H1 (cell line): Measurements from ENCODE around the gene LBR. TPM values are rescaled to one million over a fixed set of nuclear protein-coding genes. Genes with fewer than 3 reads are reported as not detected.

Experiments used
- CTCF ChIA-PET: fragments of 300-600 bp; sonication (Branson Sonifier 250); formaldehyde crosslinking; loops from one replicate; lab custom pipeline; 2021; ENCODE audit not compliant: partially characterized antibody; lab: Charles Lee
- POLR2A ChIA-PET: fragments of 300-600 bp; sonication (Branson Sonifier 250); formaldehyde crosslinking; loops from one replicate; lab custom pipeline; 2021; ENCODE audit warnings: inconsistent platforms; ENCODE audit not compliant: partially characterized antibody; lab: Charles Lee
- DNase-seq, 2 experiments: peaks; one replicate each; pipeline versions ENCODE4 v3.0.0 to v3.0.0-alpha.2; 2010 to 2022; ENCODE audit warnings: low spot score in 2 of 2, low read depth in 1 of 2, mixed read lengths in 1 of 2
- FAIRE-seq: peaks from 2 replicates; lab custom pipeline; 2011; peaks lifted over from hg19 to GRCh38; lab: Jason Lieb, UNC
- H2AFZ ChIP-seq: 2 replicates; pipeline ENCODE4 v1.8.1; 2012; ENCODE audit warnings: low read length, inconsistent platforms
- H2AK5ac ChIP-seq: 2 replicates; pipeline ENCODE4 v1.6.1; 2013; ENCODE audit warnings: low read depth, low read length
- H2BK120ac ChIP-seq: replicated peaks from 2 replicates; pipeline ENCODE3; 2013; ENCODE audit warnings: low read depth, low read length, inconsistent platforms
- H2BK12ac ChIP-seq: 2 replicates; pipeline ENCODE4 v1.6.1; 2013; ENCODE audit warnings: low read depth, low read length
- H2BK15ac ChIP-seq: 2 replicates; pipeline ENCODE4 v1.6.1; 2013; ENCODE audit warnings: low read length
- H2BK20ac ChIP-seq: 2 replicates; pipeline ENCODE4 v1.6.1; 2013; ENCODE audit warnings: low read length
- H2BK5ac ChIP-seq: 2 replicates; pipeline ENCODE4 v1.6.1; 2013; ENCODE audit warnings: low read depth, low read length
- H3K14ac ChIP-seq: 2 replicates; pipeline ENCODE4 v1.6.1; 2013; ENCODE audit warnings: inconsistent platforms; ENCODE audit not compliant: insufficient read length
- H3K18ac ChIP-seq: 2 replicates; pipeline ENCODE4 v1.6.1; 2013; ENCODE audit warnings: low read length; ENCODE audit errors: extremely low read depth
- H3K23ac ChIP-seq: 2 replicates; pipeline ENCODE4 v1.6.1; 2013; ENCODE audit warnings: inconsistent platforms; ENCODE audit not compliant: insufficient read length
- H3K23me2 ChIP-seq: 2 replicates; pipeline ENCODE4 v1.6.1; 2013; ENCODE audit warnings: low read depth, low read length
- H3K27ac ChIP-seq: 2 replicates; pipeline ENCODE4 v1.6.1; 2011; ENCODE audit warnings: low read depth, low read length, inconsistent platforms
- H3K27me3 ChIP-seq, 4 experiments: replicated peaks in 1 of 4; 1 replicate in 1 of 4; 2 replicates in 3 of 4; pipeline versions ENCODE4 v1.6.1 to v1.8.1; 2011 to 2013; ENCODE audit warnings: low read length in 3 of 4, mild to moderate bottlenecking in 3 of 4, inconsistent platforms in 2 of 4, mixed read lengths in 2 of 4, moderate library complexity in 1 of 4; ENCODE audit not compliant: control insufficient read depth in 3 of 4, insufficient read depth in 3 of 4; ENCODE audit errors: extremely low read depth in 1 of 4
- H3K36me3 ChIP-seq, 4 experiments: 2 replicates each; pipeline versions ENCODE4 v1.6.1 to v1.8.1; 2011 to 2013; ENCODE audit warnings: mild to moderate bottlenecking in 4 of 4, low read length in 3 of 4, moderate library complexity in 2 of 4, control low read depth in 1 of 4, inconsistent platforms in 1 of 4; ENCODE audit not compliant: insufficient read depth in 4 of 4, control insufficient read depth in 2 of 4
- H3K4ac ChIP-seq: replicated peaks from 2 replicates; pipeline ENCODE3; 2013; ENCODE audit warnings: low read length, low read depth, mixed read lengths, inconsistent platforms; ENCODE audit not compliant: insufficient read length
- H3K4me1 ChIP-seq, 4 experiments: replicated peaks in 1 of 4; 1 replicate in 1 of 4; 2 replicates in 3 of 4; pipeline versions ENCODE4 v1.6.1 to v1.8.1; 2011 to 2013; ENCODE audit warnings: low read length in 3 of 4, inconsistent platforms in 2 of 4, mixed read lengths in 1 of 4; ENCODE audit not compliant: insufficient read depth in 4 of 4, control insufficient read depth in 3 of 4
- H3K4me2 ChIP-seq, 2 experiments: 2 replicates each; pipeline versions ENCODE4 v1.6.1 to v1.8.1; 2011 to 2013; ENCODE audit warnings: low read depth in 2 of 2, low read length in 2 of 2, control low read depth in 1 of 2, inconsistent platforms in 1 of 2, mild to moderate bottlenecking in 1 of 2; ENCODE audit not compliant: insufficient read depth in 1 of 2
- H3K4me3 ChIP-seq, 4 experiments: fragments of 200-600, 300-600 bp in 1 of 4; sonication (generic), shearing (Covaris generic), sonication (Bioruptor Twin) in 1 of 4; 2 replicates each; pipeline versions ENCODE4 v1.5.1 to v1.8.1; 2011 to 2016; ENCODE audit warnings: low read length in 4 of 4, low read depth in 3 of 4, control low read depth in 2 of 4, inconsistent platforms in 2 of 4, mild to moderate bottlenecking in 2 of 4, mixed read lengths in 1 of 4, moderate library complexity in 1 of 4; ENCODE audit not compliant: insufficient read depth in 2 of 4; ENCODE audit errors: extremely low read depth in 1 of 4
- H3K56ac ChIP-seq: replicated peaks from 2 replicates; pipeline ENCODE3; 2013; ENCODE audit warnings: low read depth, mild to moderate bottlenecking, mixed read lengths, low read length, inconsistent platforms; ENCODE audit not compliant: insufficient read length
- H3K79me1 ChIP-seq: 2 replicates; pipeline ENCODE4 v1.6.1; 2013; ENCODE audit warnings: low read depth, low read length, control low read depth
- H3K79me2 ChIP-seq, 2 experiments: 2 replicates each; pipeline versions ENCODE4 v1.6.1 to v1.8.1; 2012 to 2013; ENCODE audit warnings: low read length in 2 of 2, mild to moderate bottlenecking in 2 of 2, inconsistent platforms in 1 of 2; ENCODE audit not compliant: insufficient read depth in 2 of 2, control insufficient read depth in 1 of 2
- H3K9ac ChIP-seq, 4 experiments: replicated peaks in 1 of 4; 1 replicate in 1 of 4; 2 replicates in 3 of 4; pipeline versions ENCODE4 v1.6.1 to v1.8.1; 2011 to 2013; ENCODE audit warnings: low read depth in 3 of 4, low read length in 3 of 4, control low read depth in 2 of 4, mild to moderate bottlenecking in 2 of 4, moderate library complexity in 2 of 4, inconsistent platforms in 1 of 4; ENCODE audit errors: extremely low read depth in 1 of 4
- H3K9me3 ChIP-seq, 2 experiments: 2 replicates each; pipeline versions ENCODE4 v1.6.1 to v1.8.1; 2012 to 2013; ENCODE audit warnings: mild to moderate bottlenecking in 2 of 2, moderate library complexity in 2 of 2, control low read depth in 1 of 2, inconsistent platforms in 1 of 2, low read depth in 1 of 2, low read length in 1 of 2, mixed read lengths in 1 of 2; ENCODE audit not compliant: insufficient read depth in 2 of 2
- H4K20me1 ChIP-seq, 2 experiments: replicated peaks in 1 of 2; 2 replicates each; pipeline versions ENCODE3 to v1.8.1; 2011 to 2013; ENCODE audit warnings: inconsistent platforms in 2 of 2, low read length in 2 of 2, mild to moderate bottlenecking in 1 of 2; ENCODE audit not compliant: insufficient read depth in 2 of 2, control insufficient read depth in 1 of 2
- H4K5ac ChIP-seq: 2 replicates; pipeline ENCODE4 v1.6.1; 2013; ENCODE audit warnings: low read length, low read depth, mixed read lengths, inconsistent platforms; ENCODE audit not compliant: insufficient read length
- H4K8ac ChIP-seq: 2 replicates; pipeline ENCODE4 v1.8.0; 2013; ENCODE audit warnings: mild to moderate bottlenecking, moderate library complexity, low read length, inconsistent platforms; ENCODE audit not compliant: insufficient read depth; ENCODE audit errors: extremely low read depth
- H4K91ac ChIP-seq: replicated peaks from 2 replicates; pipeline ENCODE3; 2013; ENCODE audit warnings: low read length, mixed read lengths, inconsistent platforms; ENCODE audit not compliant: insufficient read length
- ASH2L ChIP-seq: fragments of 200-600, 300-600 bp; sonication (generic); IDR thresholded peaks from one replicate; pipeline ENCODE4 v1.7.1; 2017; ENCODE audit warnings: low read length
- CHD1 ChIP-seq: IDR thresholded peaks from 2 replicates; pipeline ENCODE4 v1.6.1; 2012; ENCODE audit warnings: low read depth, low read length, improper control_type of control experiment
- EZH2 ChIP-seq: fragments of 200-600 bp; sonication (generic); IDR thresholded peaks from 2 replicates; pipeline ENCODE4 v1.7.1; 2012; ENCODE audit warnings: low read depth, mild to moderate bottlenecking, moderate library complexity, low read length, inconsistent platforms; ENCODE audit not compliant: severe bottlenecking
- HDAC6 ChIP-seq: IDR thresholded peaks from one replicate; pipeline ENCODE4 v1.7.1; 2012; ENCODE audit warnings: low read depth, mild to moderate bottlenecking, inconsistent platforms, low read length, moderate library complexity
- KDM1A ChIP-seq: fragments of 200-600, 300-600 bp; sonication (generic); IDR thresholded peaks from 2 replicates; pipeline ENCODE4 v1.7.1; 2016; ENCODE audit warnings: mild to moderate bottlenecking, low read length, borderline replicate concordance
- PHF8 ChIP-seq: fragments of 200-600 bp; sonication (generic); conservative IDR thresholded peaks from 2 replicates; pipeline ENCODE4 v1.7.1; 2012; ENCODE audit warnings: low read depth, mild to moderate bottlenecking, inconsistent platforms, low read length, moderate library complexity
- RAD21 ChIP-seq, 2 experiments: IDR thresholded peaks in 1 of 2; conservative IDR thresholded peaks in 1 of 2; 2 replicates each; pipeline ENCODE4 v1.6.1; 2011; ENCODE audit warnings: low read depth in 2 of 2, low read length in 2 of 2, improper control_type of control experiment in 1 of 2, inconsistent platforms in 1 of 2, mild to moderate bottlenecking in 1 of 2, moderate library complexity in 1 of 2
- SIX5 ChIP-seq: IDR thresholded peaks from 2 replicates; pipeline ENCODE4 v1.6.1; 2011; ENCODE audit warnings: mild to moderate bottlenecking, low read depth, low read length
- SUZ12 ChIP-seq: fragments of 200-600 bp; sonication (generic); IDR thresholded peaks from 2 replicates; pipeline ENCODE4 v1.6.1; 2012; ENCODE audit warnings: mild to moderate bottlenecking, inconsistent platforms, low read length, moderate library complexity, mixed read lengths
- WGBS, 2 experiments: shearing (Covaris generic) in 1 of 2; methylation state at CpG; one replicate each; pipeline versions ENCODE4 v1.1.6 to v1.1.7; 2013 to 2015; ENCODE audit warnings: low lambda C conversion rate in 2 of 2, mixed read lengths in 2 of 2, inconsistent platforms in 1 of 2, low coverage in 1 of 2, missing lambda C conversion rate in 1 of 2; ENCODE audit not compliant: insufficient replicate concordance in 2 of 2, insufficient coverage in 1 of 2, insufficient read length in 1 of 2; ENCODE audit errors: extremely low coverage in 1 of 2, missing lambda C conversion rate in 1 of 2; 5-methylcytosine and 5-hydroxymethylcytosine counted together
- polyA plus RNA-seq, 7 experiments: library from polyadenylated mRNA; depleted of rRNA in 3 of 7; stranded (reverse) in 5 of 7; unstranded in 2 of 7; fragments of >200 nt in 5 of 7; fragments of 200-250 nt in 2 of 7; gene quantifications; 1 replicate in 5 of 7; 2 replicates in 1 of 7; 4 replicates in 1 of 7; pipeline versions ENCODE4 v1.2.1 to v1.2.3, GENCODE V29; 2011 to 2013; ENCODE audit warnings: missing spikeins in 2 of 7, mixed read lengths in 2 of 7
- total RNA-seq: library from RNA; stranded (reverse); fragmentation: NEBNext Ultra II Directional; extraction: Animal tissue kit (Norgen Biotek cat#: 25700); gene quantifications from 2 replicates; pipeline ENCODE4 v1.2.1, GENCODE V29; 2021
- TF ChIP-seq, protein P1 (sequence below): IDR thresholded peaks from 2 replicates; pipeline ENCODE4 v1.6.1; 2012; ENCODE audit warnings: low read length, inconsistent platforms

The LBR gene
- total and polyA plus RNA-seq, 2 of the 8 experiments (the other 6 are each of a cell fraction or from before 2014, with no cell fraction given): 32.1 to 89.8 TPM

DNA sequence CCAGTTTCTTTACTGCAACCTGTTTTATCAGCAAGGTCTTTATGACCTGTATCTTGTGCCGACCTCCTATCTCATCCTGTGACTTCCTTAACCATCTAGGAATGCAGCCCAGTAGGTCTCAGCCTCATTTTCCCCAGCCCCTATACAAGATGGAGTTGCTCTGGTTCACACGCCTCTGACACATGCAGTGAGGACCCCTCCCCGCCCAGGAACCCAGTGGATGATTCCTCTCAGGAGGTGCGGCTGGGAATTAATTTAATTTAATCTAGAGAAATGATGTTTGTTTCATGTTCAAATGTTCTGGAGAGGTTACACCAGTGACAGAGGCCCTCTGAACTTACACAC, 39.0 kb upstream of the LBR start:
- Histone ChIP-seq H3K4me1 (peaks cover 6 to 16% (median 12%) of the 10 kb centered on the region in 4 experiments), H3K9me3 (no peaks in the 10 kb centered on the region), H3K79me2 (no peaks in the 10 kb centered on the region), H4K5ac (no peak overlapping the region), H2BK20ac (no peak overlapping the region), H3K56ac (no peak overlapping the region), H3K4me2 (no peak overlapping the region), H3K79me1 (no peaks in the 10 kb centered on the region), H2BK5ac (no peak overlapping the region), H3K14ac (no peak overlapping the region), H3K4me3 (no peak overlapping the region), H3K23me2 (no peaks in the 10 kb centered on the region), H2AK5ac (no peak overlapping the region), H4K91ac (no peak overlapping the region), H2BK15ac (no peak overlapping the region), H2BK120ac (no peak overlapping the region), H3K23ac (no peak overlapping the region), H4K8ac (no peak overlapping the region), H3K9ac (no peak overlapping the region), H2BK12ac (no peak overlapping the region), H3K27ac (no peak overlapping the region), H2AFZ (no peak overlapping the region), H3K36me3 (no peaks in the 10 kb centered on the region), H4K20me1 (no peaks in the 10 kb centered on the region), H3K27me3 (no peaks in the 10 kb centered on the region), H3K4ac (no peak overlapping the region), H3K18ac (no peak overlapping the region)
- ChIA-PET CTCF (interaction anchor here (2.7 kb wide), 1 partner anchor 14 kb away, joined by 8 read pairs; no protein-coding TSS in a partner anchor), POLR2A (no interaction called here)
- WGBS, 2 experiments: 83% methylated on average over 4 of the region's 4 CpGs; no CpG with 5 or more reads in 1 of the 2 experiments
- FAIRE-seq (no peak), DNase-seq (no peak)
- TF ChIP-seq RAD21 (IDR thresholded peaks at IDR 0.05 in 1 of 2, conservative IDR thresholded peaks at IDR 0.05 in 1 of 2; ENCODE audit: low read depth in 2 of 2, low read length in 2 of 2) (no peak), KDM1A (no peak), ASH2L (no peak), CHD1 (no peak), SUZ12 (no peak), SIX5 (no peak), HDAC6 (no peak), EZH2 (no peak), PHF8 (no peak)
- TF ChIP-seq, protein P1, sequence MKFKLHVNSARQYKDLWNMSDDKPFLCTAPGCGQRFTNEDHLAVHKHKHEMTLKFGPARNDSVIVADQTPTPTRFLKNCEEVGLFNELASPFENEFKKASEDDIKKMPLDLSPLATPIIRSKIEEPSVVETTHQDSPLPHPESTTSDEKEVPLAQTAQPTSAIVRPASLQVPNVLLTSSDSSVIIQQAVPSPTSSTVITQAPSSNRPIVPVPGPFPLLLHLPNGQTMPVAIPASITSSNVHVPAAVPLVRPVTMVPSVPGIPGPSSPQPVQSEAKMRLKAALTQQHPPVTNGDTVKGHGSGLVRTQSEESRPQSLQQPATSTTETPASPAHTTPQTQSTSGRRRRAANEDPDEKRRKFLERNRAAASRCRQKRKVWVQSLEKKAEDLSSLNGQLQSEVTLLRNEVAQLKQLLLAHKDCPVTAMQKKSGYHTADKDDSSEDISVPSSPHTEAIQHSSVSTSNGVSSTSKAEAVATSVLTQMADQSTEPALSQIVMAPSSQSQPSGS: no peak
